H1 (cell line): ENCODE measurements around the gene ADAMTS14. TPM values are rescaled to one million over a fixed set of nuclear protein-coding genes. Genes with fewer than 3 reads are reported as not detected.
A peak's percentile ranks its signal among the peaks of the same experiment; 100 is the strongest.

Source experiments
- CTCF ChIA-PET: fragments of 300-600 bp; sonication (Branson Sonifier 250); formaldehyde crosslinking; loops from one replicate; lab custom pipeline; 2021; ENCODE audit not compliant: partially characterized antibody; lab: Charles Lee
- POLR2A ChIA-PET: fragments of 300-600 bp; sonication (Branson Sonifier 250); formaldehyde crosslinking; loops from one replicate; lab custom pipeline; 2021; ENCODE audit warnings: inconsistent platforms; ENCODE audit not compliant: partially characterized antibody; lab: Charles Lee
- DNase-seq, 2 experiments: peaks; one replicate each; pipeline versions ENCODE4 v3.0.0 to v3.0.0-alpha.2; 2010 to 2022; ENCODE audit warnings: low spot score in 2 of 2, low read depth in 1 of 2, mixed read lengths in 1 of 2
- FAIRE-seq: peaks from 2 replicates; lab custom pipeline; 2011; peaks lifted over from hg19 to GRCh38; lab: Jason Lieb, UNC
- H2AFZ ChIP-seq: 2 replicates; pipeline ENCODE4 v1.8.1; 2012; ENCODE audit warnings: low read length, inconsistent platforms
- H2AK5ac ChIP-seq: 2 replicates; pipeline ENCODE4 v1.6.1; 2013; ENCODE audit warnings: low read depth, low read length
- H2BK120ac ChIP-seq: replicated peaks from 2 replicates; pipeline ENCODE3; 2013; ENCODE audit warnings: low read depth, low read length, inconsistent platforms
- H2BK12ac ChIP-seq: 2 replicates; pipeline ENCODE4 v1.6.1; 2013; ENCODE audit warnings: low read depth, low read length
- H2BK15ac ChIP-seq: 2 replicates; pipeline ENCODE4 v1.6.1; 2013; ENCODE audit warnings: low read length
- H2BK20ac ChIP-seq: 2 replicates; pipeline ENCODE4 v1.6.1; 2013; ENCODE audit warnings: low read length
- H2BK5ac ChIP-seq: 2 replicates; pipeline ENCODE4 v1.6.1; 2013; ENCODE audit warnings: low read depth, low read length
- H3K14ac ChIP-seq: 2 replicates; pipeline ENCODE4 v1.6.1; 2013; ENCODE audit warnings: inconsistent platforms; ENCODE audit not compliant: insufficient read length
- H3K18ac ChIP-seq: 2 replicates; pipeline ENCODE4 v1.6.1; 2013; ENCODE audit warnings: low read length; ENCODE audit errors: extremely low read depth
- H3K23ac ChIP-seq: 2 replicates; pipeline ENCODE4 v1.6.1; 2013; ENCODE audit warnings: inconsistent platforms; ENCODE audit not compliant: insufficient read length
- H3K23me2 ChIP-seq: 2 replicates; pipeline ENCODE4 v1.6.1; 2013; ENCODE audit warnings: low read depth, low read length
- H3K27ac ChIP-seq: 2 replicates; pipeline ENCODE4 v1.6.1; 2011; ENCODE audit warnings: low read depth, low read length, inconsistent platforms
- H3K27me3 ChIP-seq, 4 experiments: replicated peaks in 1 of 4; 1 replicate in 1 of 4; 2 replicates in 3 of 4; pipeline versions ENCODE4 v1.6.1 to v1.8.1; 2011 to 2013; ENCODE audit warnings: low read length in 3 of 4, mild to moderate bottlenecking in 3 of 4, inconsistent platforms in 2 of 4, mixed read lengths in 2 of 4, moderate library complexity in 1 of 4; ENCODE audit not compliant: control insufficient read depth in 3 of 4, insufficient read depth in 3 of 4; ENCODE audit errors: extremely low read depth in 1 of 4
- H3K36me3 ChIP-seq, 4 experiments: 2 replicates each; pipeline versions ENCODE4 v1.6.1 to v1.8.1; 2011 to 2013; ENCODE audit warnings: mild to moderate bottlenecking in 4 of 4, low read length in 3 of 4, moderate library complexity in 2 of 4, control low read depth in 1 of 4, inconsistent platforms in 1 of 4; ENCODE audit not compliant: insufficient read depth in 4 of 4, control insufficient read depth in 2 of 4
- H3K4ac ChIP-seq: replicated peaks from 2 replicates; pipeline ENCODE3; 2013; ENCODE audit warnings: low read length, low read depth, mixed read lengths, inconsistent platforms; ENCODE audit not compliant: insufficient read length
- H3K4me1 ChIP-seq, 4 experiments: replicated peaks in 1 of 4; 1 replicate in 1 of 4; 2 replicates in 3 of 4; pipeline versions ENCODE4 v1.6.1 to v1.8.1; 2011 to 2013; ENCODE audit warnings: low read length in 3 of 4, inconsistent platforms in 2 of 4, mixed read lengths in 1 of 4; ENCODE audit not compliant: insufficient read depth in 4 of 4, control insufficient read depth in 3 of 4
- H3K4me2 ChIP-seq, 2 experiments: 2 replicates each; pipeline versions ENCODE4 v1.6.1 to v1.8.1; 2011 to 2013; ENCODE audit warnings: low read depth in 2 of 2, low read length in 2 of 2, control low read depth in 1 of 2, inconsistent platforms in 1 of 2, mild to moderate bottlenecking in 1 of 2; ENCODE audit not compliant: insufficient read depth in 1 of 2
- H3K4me3 ChIP-seq, 4 experiments: fragments of 200-600, 300-600 bp in 1 of 4; sonication (generic), shearing (Covaris generic), sonication (Bioruptor Twin) in 1 of 4; 2 replicates each; pipeline versions ENCODE4 v1.5.1 to v1.8.1; 2011 to 2016; ENCODE audit warnings: low read length in 4 of 4, low read depth in 3 of 4, control low read depth in 2 of 4, inconsistent platforms in 2 of 4, mild to moderate bottlenecking in 2 of 4, mixed read lengths in 1 of 4, moderate library complexity in 1 of 4; ENCODE audit not compliant: insufficient read depth in 2 of 4; ENCODE audit errors: extremely low read depth in 1 of 4
- H3K56ac ChIP-seq: replicated peaks from 2 replicates; pipeline ENCODE3; 2013; ENCODE audit warnings: low read depth, mild to moderate bottlenecking, mixed read lengths, low read length, inconsistent platforms; ENCODE audit not compliant: insufficient read length
- H3K79me1 ChIP-seq: 2 replicates; pipeline ENCODE4 v1.6.1; 2013; ENCODE audit warnings: low read depth, low read length, control low read depth
- H3K79me2 ChIP-seq, 2 experiments: 2 replicates each; pipeline versions ENCODE4 v1.6.1 to v1.8.1; 2012 to 2013; ENCODE audit warnings: low read length in 2 of 2, mild to moderate bottlenecking in 2 of 2, inconsistent platforms in 1 of 2; ENCODE audit not compliant: insufficient read depth in 2 of 2, control insufficient read depth in 1 of 2
- H3K9ac ChIP-seq, 4 experiments: replicated peaks in 1 of 4; 1 replicate in 1 of 4; 2 replicates in 3 of 4; pipeline versions ENCODE4 v1.6.1 to v1.8.1; 2011 to 2013; ENCODE audit warnings: low read depth in 3 of 4, low read length in 3 of 4, control low read depth in 2 of 4, mild to moderate bottlenecking in 2 of 4, moderate library complexity in 2 of 4, inconsistent platforms in 1 of 4; ENCODE audit errors: extremely low read depth in 1 of 4
- H3K9me3 ChIP-seq, 2 experiments: 2 replicates each; pipeline versions ENCODE4 v1.6.1 to v1.8.1; 2012 to 2013; ENCODE audit warnings: mild to moderate bottlenecking in 2 of 2, moderate library complexity in 2 of 2, control low read depth in 1 of 2, inconsistent platforms in 1 of 2, low read depth in 1 of 2, low read length in 1 of 2, mixed read lengths in 1 of 2; ENCODE audit not compliant: insufficient read depth in 2 of 2
- H4K20me1 ChIP-seq, 2 experiments: replicated peaks in 1 of 2; 2 replicates each; pipeline versions ENCODE3 to v1.8.1; 2011 to 2013; ENCODE audit warnings: inconsistent platforms in 2 of 2, low read length in 2 of 2, mild to moderate bottlenecking in 1 of 2; ENCODE audit not compliant: insufficient read depth in 2 of 2, control insufficient read depth in 1 of 2
- H4K5ac ChIP-seq: 2 replicates; pipeline ENCODE4 v1.6.1; 2013; ENCODE audit warnings: low read length, low read depth, mixed read lengths, inconsistent platforms; ENCODE audit not compliant: insufficient read length
- H4K8ac ChIP-seq: 2 replicates; pipeline ENCODE4 v1.8.0; 2013; ENCODE audit warnings: mild to moderate bottlenecking, moderate library complexity, low read length, inconsistent platforms; ENCODE audit not compliant: insufficient read depth; ENCODE audit errors: extremely low read depth
- H4K91ac ChIP-seq: replicated peaks from 2 replicates; pipeline ENCODE3; 2013; ENCODE audit warnings: low read length, mixed read lengths, inconsistent platforms; ENCODE audit not compliant: insufficient read length
- BCL11A ChIP-seq, 2 experiments: IDR thresholded peaks; one replicate each; pipeline ENCODE4 v1.6.1; 2011; ENCODE audit warnings: low read depth in 2 of 2, low read length in 2 of 2, mild to moderate bottlenecking in 2 of 2
- CBX8 ChIP-seq: fragments of 300-800, 300-1000 bp; sonication (generic); IDR thresholded peaks from 2 replicates; pipeline ENCODE4 v1.7.1; 2016; ENCODE audit warnings: low read depth, low read length, borderline replicate concordance
- EP300 ChIP-seq, 2 experiments: IDR thresholded peaks; 1 replicate in 1 of 2; 2 replicates in 1 of 2; pipeline ENCODE4 v1.6.1; 2011 to 2012; ENCODE audit warnings: low read depth in 2 of 2, low read length in 2 of 2, mild to moderate bottlenecking in 2 of 2, borderline replicate concordance in 1 of 2, inconsistent platforms in 1 of 2, moderate library complexity in 1 of 2
- JUND ChIP-seq: IDR thresholded peaks from 2 replicates; pipeline ENCODE4 v1.6.1; 2011; ENCODE audit warnings: mild to moderate bottlenecking, improper control_type of control experiment, low read length
- MAX ChIP-seq: IDR thresholded peaks from 2 replicates; pipeline ENCODE4 v1.6.1; 2012; ENCODE audit warnings: inconsistent platforms
- POU5F1 ChIP-seq: IDR thresholded peaks from 2 replicates; pipeline ENCODE4 v1.6.1; 2011; ENCODE audit warnings: low read depth, mild to moderate bottlenecking, low read length, moderate library complexity
- RXRA ChIP-seq: IDR thresholded peaks from 2 replicates; pipeline ENCODE4 v1.6.1; 2011; ENCODE audit warnings: low read depth, mild to moderate bottlenecking, low read length, moderate library complexity; ENCODE audit not compliant: insufficient read depth
- SIN3A ChIP-seq, 2 experiments: IDR thresholded peaks in 1 of 2; conservative IDR thresholded peaks in 1 of 2; 2 replicates each; pipeline ENCODE4 v1.6.1; 2011 to 2012; ENCODE audit warnings: low read length in 2 of 2, improper control_type of control experiment in 1 of 2, low read depth in 1 of 2, mild to moderate bottlenecking in 1 of 2
- SRF ChIP-seq: IDR thresholded peaks from 2 replicates; pipeline ENCODE4 v1.6.1; 2011; ENCODE audit warnings: mild to moderate bottlenecking, low read depth, low read length, moderate library complexity
- WGBS, 2 experiments: shearing (Covaris generic) in 1 of 2; methylation state at CpG; one replicate each; pipeline versions ENCODE4 v1.1.6 to v1.1.7; 2013 to 2015; ENCODE audit warnings: low lambda C conversion rate in 2 of 2, mixed read lengths in 2 of 2, inconsistent platforms in 1 of 2, low coverage in 1 of 2, missing lambda C conversion rate in 1 of 2; ENCODE audit not compliant: insufficient replicate concordance in 2 of 2, insufficient coverage in 1 of 2, insufficient read length in 1 of 2; ENCODE audit errors: extremely low coverage in 1 of 2, missing lambda C conversion rate in 1 of 2; 5-methylcytosine and 5-hydroxymethylcytosine counted together
- polyA plus RNA-seq, 7 experiments: library from polyadenylated mRNA; depleted of rRNA in 3 of 7; stranded (reverse) in 5 of 7; unstranded in 2 of 7; fragments of >200 nt in 5 of 7; fragments of 200-250 nt in 2 of 7; gene quantifications; 1 replicate in 5 of 7; 2 replicates in 1 of 7; 4 replicates in 1 of 7; pipeline versions ENCODE4 v1.2.1 to v1.2.3, GENCODE V29; 2011 to 2013; ENCODE audit warnings: missing spikeins in 2 of 7, mixed read lengths in 2 of 7
- total RNA-seq: library from RNA; stranded (reverse); fragmentation: NEBNext Ultra II Directional; extraction: Animal tissue kit (Norgen Biotek cat#: 25700); gene quantifications from 2 replicates; pipeline ENCODE4 v1.2.1, GENCODE V29; 2021
- TF ChIP-seq, protein P1 (sequence below): IDR thresholded peaks from 2 replicates; pipeline ENCODE4 v1.6.1; 2012; ENCODE audit warnings: inconsistent platforms

Gene ADAMTS14
- total and polyA plus RNA-seq, 2 of the 8 experiments (the other 6 are each of a cell fraction or from before 2014, with no cell fraction given), result 2.0 to 2.3 TPM

GRCh38 chr10:70753026-70753663, 80.8 kb downstream of the ADAMTS14 start:
- Histone ChIP-seq H3K4me3 (no peak overlapping the region), H3K9me3 (no peaks in the 10 kb centered on the region), H3K4me2 (no peak overlapping the region), H3K14ac (no peak overlapping the region), H2AK5ac (no peak overlapping the region), H4K20me1 (no peaks in the 10 kb centered on the region), H3K9ac (no peak overlapping the region), H3K27ac (no peak overlapping the region), H3K27me3 (no peaks in the 10 kb centered on the region), H2BK15ac (0 out of 2 replicates have a peak overlapping the region, but pooled peaks have one; percentile 81), H4K91ac (no peak overlapping the region), H3K56ac (no peak overlapping the region), H4K5ac (no peak overlapping the region), H2BK5ac (peak overlapping the region; percentile 1; the same call in 1 of the 2 replicates), H2BK120ac (no peak overlapping the region), H3K79me1 (no peaks in the 10 kb centered on the region), H3K36me3 (no peaks in the 10 kb centered on the region), H2BK12ac (no peak overlapping the region), H3K4me1 (peaks cover 0 to 3% (median 0%) of the 10 kb centered on the region in 4 experiments; a peak in 3 of 7 replicates), H4K8ac (no peak overlapping the region), H2AFZ (no peak overlapping the region), H2BK20ac (no peak overlapping the region), H3K23ac (no peak overlapping the region), H3K79me2 (no peaks in the 10 kb centered on the region), H3K23me2 (no peaks in the 10 kb centered on the region), H3K18ac (no peak overlapping the region), H3K4ac (no peak overlapping the region)
- no peak for DNase-seq
- 91% methylated on average over 10 of the region's 10 CpGs; no CpG with 5 or more reads in 1 of the 2 experiments for WGBS, 2 experiments
- CTCF ChIA-PET, result interaction anchor here (1.1 to 3.7 kb wide), 8 partner anchors 8 to 141 kb away, joined by 3 to 11 read pairs (median 4); no protein-coding TSS in a partner anchor
- FAIRE-seq, result no peak
- POLR2A ChIA-PET, result no interaction called here
- no peak for TF ChIP-seq SIN3A (conservative IDR thresholded peaks at IDR 0.05 in 1 of 2, IDR thresholded peaks at IDR 0.05 in 1 of 2; ENCODE audit: low read depth in 1 of 2, low read length in 2 of 2)
- TF ChIP-seq, protein P1, sequence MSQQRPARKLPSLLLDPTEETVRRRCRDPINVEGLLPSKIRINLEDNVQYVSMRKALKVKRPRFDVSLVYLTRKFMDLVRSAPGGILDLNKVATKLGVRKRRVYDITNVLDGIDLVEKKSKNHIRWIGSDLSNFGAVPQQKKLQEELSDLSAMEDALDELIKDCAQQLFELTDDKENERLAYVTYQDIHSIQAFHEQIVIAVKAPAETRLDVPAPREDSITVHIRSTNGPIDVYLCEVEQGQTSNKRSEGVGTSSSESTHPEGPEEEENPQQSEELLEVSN, result no peak
- TF ChIP-seq EP300 (IDR thresholded peaks at IDR 0.05; ENCODE audit: borderline replicate concordance in 1 of 2, low read depth in 2 of 2, low read length in 2 of 2), result no peak
- TF ChIP-seq RXRA, result no peak
- no peak for TF ChIP-seq JUND
- no peak for TF ChIP-seq MAX
- TF ChIP-seq BCL11A (IDR thresholded peaks at IDR 0.05; ENCODE audit: low read depth in 2 of 2, low read length in 2 of 2), result no peak
- TF ChIP-seq SRF, result no peak
- no peak for TF ChIP-seq POU5F1
- no peak for TF ChIP-seq CBX8
